Astrocyte (in vitro differentiated cells and primary cell): Measurements from ENCODE around the gene KCNH8.

Experiments
- EZH2 ChIP-seq: IDR thresholded peaks from 2 replicates; pipeline ENCODE4 v1.6.1; 2012; ENCODE audit warnings: mild to moderate bottlenecking, low read length, inconsistent platforms; ENCODE audit not compliant: insufficient read depth
- TF ChIP-seq, protein P1 (sequence below): IDR thresholded peaks from 2 replicates; pipeline ENCODE4 v1.5.1; 2011; ENCODE audit warnings: low read depth, mild to moderate bottlenecking, inconsistent platforms, low read length, moderate library complexity; ENCODE audit not compliant: insufficient read depth

DNA sequence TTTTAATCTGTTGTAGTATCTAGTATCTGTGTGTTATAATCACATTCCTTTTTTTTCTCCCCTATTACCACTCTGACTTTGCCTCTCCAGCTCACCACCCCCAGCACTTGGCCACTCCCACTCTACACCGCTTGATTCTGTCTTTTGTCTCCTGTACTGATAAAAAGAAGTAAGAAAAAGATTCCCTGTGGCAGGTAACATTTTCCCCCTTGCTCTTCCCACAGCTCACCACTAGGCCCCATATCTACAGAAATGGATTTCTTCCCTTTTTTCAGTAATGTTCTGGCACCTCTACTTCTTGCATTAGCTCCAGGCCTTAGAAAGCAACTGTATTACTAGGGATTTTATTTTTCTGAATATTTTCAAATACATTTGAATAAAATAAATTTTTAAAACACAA lies 25.6 kb downstream of the KCNH8 start:
- TF ChIP-seq, protein P1, sequence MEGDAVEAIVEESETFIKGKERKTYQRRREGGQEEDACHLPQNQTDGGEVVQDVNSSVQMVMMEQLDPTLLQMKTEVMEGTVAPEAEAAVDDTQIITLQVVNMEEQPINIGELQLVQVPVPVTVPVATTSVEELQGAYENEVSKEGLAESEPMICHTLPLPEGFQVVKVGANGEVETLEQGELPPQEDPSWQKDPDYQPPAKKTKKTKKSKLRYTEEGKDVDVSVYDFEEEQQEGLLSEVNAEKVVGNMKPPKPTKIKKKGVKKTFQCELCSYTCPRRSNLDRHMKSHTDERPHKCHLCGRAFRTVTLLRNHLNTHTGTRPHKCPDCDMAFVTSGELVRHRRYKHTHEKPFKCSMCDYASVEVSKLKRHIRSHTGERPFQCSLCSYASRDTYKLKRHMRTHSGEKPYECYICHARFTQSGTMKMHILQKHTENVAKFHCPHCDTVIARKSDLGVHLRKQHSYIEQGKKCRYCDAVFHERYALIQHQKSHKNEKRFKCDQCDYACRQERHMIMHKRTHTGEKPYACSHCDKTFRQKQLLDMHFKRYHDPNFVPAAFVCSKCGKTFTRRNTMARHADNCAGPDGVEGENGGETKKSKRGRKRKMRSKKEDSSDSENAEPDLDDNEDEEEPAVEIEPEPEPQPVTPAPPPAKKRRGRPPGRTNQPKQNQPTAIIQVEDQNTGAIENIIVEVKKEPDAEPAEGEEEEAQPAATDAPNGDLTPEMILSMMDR: no peak
- TF ChIP-seq EZH2: no peak
